GM06990 (cell line): ENCODE data around the gene CD151.

Experiments
- DNase-seq: peaks from one replicate; pipeline ENCODE4 v3.0.0-alpha.2; 2011; ENCODE audit not compliant: insufficient read length; ENCODE audit errors: extremely low read depth
- H3K27me3 ChIP-seq: replicated peaks from 2 replicates; pipeline ENCODE4 v1.6.0; 2011; ENCODE audit warnings: low read length; ENCODE audit not compliant: control insufficient read depth, insufficient read depth
- H3K36me3 ChIP-seq: 2 replicates; pipeline ENCODE4 v1.5.1; 2011; ENCODE audit warnings: low read length; ENCODE audit not compliant: control insufficient read depth, insufficient read depth
- H3K4me3 ChIP-seq: replicated peaks from 2 replicates; pipeline ENCODE4 v1.5.1; 2011; ENCODE audit warnings: low read depth, mild to moderate bottlenecking, control low read depth, low read length
- CTCF ChIP-seq: IDR thresholded peaks from 2 replicates; pipeline ENCODE4 v1.5.1; 2011; ENCODE audit warnings: low read length, control low read depth, mild to moderate bottlenecking, inconsistent platforms; ENCODE audit not compliant: insufficient read depth, poor library complexity, severe bottlenecking

The CD151 gene

GRCh38 chr11:832529-833113, at the start of gene CD151:
Gene CD151, plus strand, starts transcription at chr11:832952. Its CDS starts 3,118 bp downstream, at chr11:836070.
- no peak for TF ChIP-seq CTCF
- DNase-seq: peak; percentile 65
- Histone ChIP-seq H3K27me3 (peaks cover 1% of the 10 kb centered on the region), H3K36me3 (peaks cover 6% of the 10 kb centered on the region), H3K4me3 (peak within 1 kb of the TSS; percentile 61)

- no peak for DNase-seq
- Histone ChIP-seq H3K36me3 (peaks cover 1% of the 10 kb centered on the region), H3K4me3 (no peak overlapping the region), H3K27me3 (no peaks in the 10 kb centered on the region)
- TF ChIP-seq CTCF: peak; percentile 46
Observed at GRCh38 chr11:783581-784015, 49.2 kb upstream of the CD151 start.

- no peak overlapping the region for H3K4me3 ChIP-seq
- H3K27me3 ChIP-seq: no peaks in the 10 kb centered on the region
- DNase-seq: no peak
- peaks cover 2% of the 10 kb centered on the region for H3K36me3 ChIP-seq
- no peak for TF ChIP-seq CTCF
Observed at GRCh38 chr11:786235-787083, 46.3 kb upstream of the CD151 start.

- peaks cover 5% of the 10 kb centered on the region for H3K36me3 ChIP-seq
- no peak for TF ChIP-seq CTCF
- H3K4me3 ChIP-seq: no peak overlapping the region
- no peaks in the 10 kb centered on the region for H3K27me3 ChIP-seq
- DNase-seq: no peak
Observed at GRCh38 chr11:787084-787675, 45.6 kb upstream of the CD151 start.

GRCh38 chr11:788009-788640, 44.6 kb upstream of the CD151 start:
- TF ChIP-seq CTCF: no peak
- DNase-seq: no peak
- H3K36me3 ChIP-seq: peaks cover 6% of the 10 kb centered on the region
- no peak overlapping the region for H3K4me3 ChIP-seq
- no peaks in the 10 kb centered on the region for H3K27me3 ChIP-seq
